ENCODE measurements around the gene C19orf38.

GRCh38 chr19:10892256-10892655, 44.0 kb downstream of the C19orf38 start:
- TF ChIP-seq, protein P1, sequence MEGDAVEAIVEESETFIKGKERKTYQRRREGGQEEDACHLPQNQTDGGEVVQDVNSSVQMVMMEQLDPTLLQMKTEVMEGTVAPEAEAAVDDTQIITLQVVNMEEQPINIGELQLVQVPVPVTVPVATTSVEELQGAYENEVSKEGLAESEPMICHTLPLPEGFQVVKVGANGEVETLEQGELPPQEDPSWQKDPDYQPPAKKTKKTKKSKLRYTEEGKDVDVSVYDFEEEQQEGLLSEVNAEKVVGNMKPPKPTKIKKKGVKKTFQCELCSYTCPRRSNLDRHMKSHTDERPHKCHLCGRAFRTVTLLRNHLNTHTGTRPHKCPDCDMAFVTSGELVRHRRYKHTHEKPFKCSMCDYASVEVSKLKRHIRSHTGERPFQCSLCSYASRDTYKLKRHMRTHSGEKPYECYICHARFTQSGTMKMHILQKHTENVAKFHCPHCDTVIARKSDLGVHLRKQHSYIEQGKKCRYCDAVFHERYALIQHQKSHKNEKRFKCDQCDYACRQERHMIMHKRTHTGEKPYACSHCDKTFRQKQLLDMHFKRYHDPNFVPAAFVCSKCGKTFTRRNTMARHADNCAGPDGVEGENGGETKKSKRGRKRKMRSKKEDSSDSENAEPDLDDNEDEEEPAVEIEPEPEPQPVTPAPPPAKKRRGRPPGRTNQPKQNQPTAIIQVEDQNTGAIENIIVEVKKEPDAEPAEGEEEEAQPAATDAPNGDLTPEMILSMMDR (conservative IDR thresholded peaks at IDR 0.05; ENCODE audit: low read depth, low read length): no peak
- TF ChIP-seq EZH2phosphoT487 (IDR thresholded peaks at IDR 0.05; ENCODE audit: borderline replicate concordance, low read length) (no peak), EZH2 (IDR thresholded peaks at IDR 0.05; ENCODE audit: low read length, unreplicated experiment) (no peak)
